ENCODE data around the gene MARCHF6. TPM values are rescaled to one million over a fixed set of nuclear protein-coding genes. Genes with fewer than 3 reads are reported as not detected.

The MARCHF6 gene
- total and polyA plus RNA-seq, 4 donors = 35.4 to 185 (median 105) TPM

GRCh38 chr5:10317825-10318682, 35.4 kb upstream of the MARCHF6 start:
- DNase-seq (no peak), ATAC-seq (ENCODE audit: insufficient read depth, low FRiP score) (no peak)
- Histone ChIP-seq H3K9me3 (ENCODE audit: control insufficient read depth in 4 of 4, insufficient read depth in 3 of 4, low read length in 3 of 4) (peaks cover 0 to 1% (median 0%) of the 10 kb centered on the region in 4 donors), H3K36me3 (ENCODE audit: control insufficient read depth in 4 of 4, insufficient read depth in 4 of 4, low read length in 4 of 4) (no peaks in the 10 kb centered on the region), H3K27me3 (ENCODE audit: control insufficient read depth in 3 of 3, insufficient read depth in 3 of 3, low read length in 2 of 3) (no peaks in the 10 kb centered on the region), H3K4me3 (no peak overlapping the region), H3K4me1 (ENCODE audit: control insufficient read depth in 5 of 5, insufficient read depth in 5 of 5, low read length in 5 of 5) (no peaks in the 10 kb centered on the region), H3K9ac (ENCODE audit: insufficient read depth in 1 of 2, low read length in 2 of 2) (no peak overlapping the region), H3K27ac (ENCODE audit: low read depth in 1 of 2, low read length in 1 of 2) (no peak overlapping the region)
- 86 to 88% methylated on average over 6 of the region's 6 CpGs for WGBS, 2 donors
- TF ChIP-seq, protein P1, sequence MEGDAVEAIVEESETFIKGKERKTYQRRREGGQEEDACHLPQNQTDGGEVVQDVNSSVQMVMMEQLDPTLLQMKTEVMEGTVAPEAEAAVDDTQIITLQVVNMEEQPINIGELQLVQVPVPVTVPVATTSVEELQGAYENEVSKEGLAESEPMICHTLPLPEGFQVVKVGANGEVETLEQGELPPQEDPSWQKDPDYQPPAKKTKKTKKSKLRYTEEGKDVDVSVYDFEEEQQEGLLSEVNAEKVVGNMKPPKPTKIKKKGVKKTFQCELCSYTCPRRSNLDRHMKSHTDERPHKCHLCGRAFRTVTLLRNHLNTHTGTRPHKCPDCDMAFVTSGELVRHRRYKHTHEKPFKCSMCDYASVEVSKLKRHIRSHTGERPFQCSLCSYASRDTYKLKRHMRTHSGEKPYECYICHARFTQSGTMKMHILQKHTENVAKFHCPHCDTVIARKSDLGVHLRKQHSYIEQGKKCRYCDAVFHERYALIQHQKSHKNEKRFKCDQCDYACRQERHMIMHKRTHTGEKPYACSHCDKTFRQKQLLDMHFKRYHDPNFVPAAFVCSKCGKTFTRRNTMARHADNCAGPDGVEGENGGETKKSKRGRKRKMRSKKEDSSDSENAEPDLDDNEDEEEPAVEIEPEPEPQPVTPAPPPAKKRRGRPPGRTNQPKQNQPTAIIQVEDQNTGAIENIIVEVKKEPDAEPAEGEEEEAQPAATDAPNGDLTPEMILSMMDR (IDR thresholded peaks at IDR 0.05; ENCODE audit: control extremely low read depth, extremely low read depth) = no peak

- DNase-seq (peak in 1 of 3 donors; percentile 22), ATAC-seq (ENCODE audit: insufficient read depth, low FRiP score) (no peak)
- Histone ChIP-seq H3K4me1 (ENCODE audit: control insufficient read depth in 5 of 5, insufficient read depth in 5 of 5, low read length in 5 of 5) (peaks cover 0 to 4% (median 0%) of the 10 kb centered on the region in 5 donors), H3K27ac (ENCODE audit: low read depth in 1 of 2, low read length in 1 of 2) (no peak overlapping the region), H3K27me3 (ENCODE audit: control insufficient read depth in 3 of 3, insufficient read depth in 3 of 3, low read length in 2 of 3) (no peaks in the 10 kb centered on the region), H3K9me3 (ENCODE audit: control insufficient read depth in 4 of 4, insufficient read depth in 3 of 4, low read length in 3 of 4) (peaks cover 0 to 1% (median 0%) of the 10 kb centered on the region in 4 donors), H3K4me3 (no peak overlapping the region), H3K36me3 (ENCODE audit: control insufficient read depth in 4 of 4, insufficient read depth in 4 of 4, low read length in 4 of 4) (no peaks in the 10 kb centered on the region), H3K9ac (ENCODE audit: insufficient read depth in 1 of 2, low read length in 2 of 2) (no peak overlapping the region)
- TF ChIP-seq, protein P1 (IDR thresholded peaks at IDR 0.05; ENCODE audit: control extremely low read depth, extremely low read depth) = no peak
- 84 to 93% methylated on average over 11 of the region's 11 CpGs for WGBS, 2 donors
Observed at GRCh38 chr5:10319202-10319851, 34.2 kb upstream of the MARCHF6 start.

DNA sequence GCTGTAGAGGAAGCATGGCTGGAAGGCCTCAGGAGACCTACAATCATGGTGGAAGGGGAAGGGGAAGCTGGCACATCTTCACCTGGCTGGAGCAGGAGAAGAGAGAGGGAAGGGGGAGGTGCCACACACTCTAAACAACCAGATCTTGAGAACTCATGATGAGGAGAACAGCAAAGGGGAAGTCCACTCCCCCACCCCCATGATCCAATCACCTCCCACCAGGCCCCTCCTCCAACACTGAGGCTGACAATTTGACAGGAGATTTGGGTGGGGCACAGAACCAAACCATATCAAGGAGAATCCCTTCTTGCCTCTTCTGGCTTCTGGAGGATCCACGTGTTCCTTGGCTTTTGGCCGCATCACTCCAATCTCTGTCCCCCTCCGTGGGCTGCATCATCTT, 32.7 kb upstream of the MARCHF6 start:
- Histone ChIP-seq H3K4me1 (ENCODE audit: control insufficient read depth in 5 of 5, insufficient read depth in 5 of 5, low read length in 5 of 5) (peaks cover 0 to 4% (median 0%) of the 10 kb centered on the region in 5 donors), H3K27me3 (ENCODE audit: control insufficient read depth in 3 of 3, insufficient read depth in 3 of 3, low read length in 2 of 3) (no peaks in the 10 kb centered on the region), H3K4me3 (no peak overlapping the region), H3K36me3 (ENCODE audit: control insufficient read depth in 4 of 4, insufficient read depth in 4 of 4, low read length in 4 of 4) (no peaks in the 10 kb centered on the region), H3K9me3 (ENCODE audit: control insufficient read depth in 4 of 4, insufficient read depth in 3 of 4, low read length in 3 of 4) (no peaks in the 10 kb centered on the region), H3K27ac (ENCODE audit: low read depth in 1 of 2, low read length in 1 of 2) (no peak overlapping the region), H3K9ac (ENCODE audit: insufficient read depth in 1 of 2, low read length in 2 of 2) (no peak overlapping the region)
- no peak for ATAC-seq (ENCODE audit: insufficient read depth, low FRiP score)
- TF ChIP-seq, protein P1 (IDR thresholded peaks at IDR 0.05; ENCODE audit: control extremely low read depth, extremely low read depth) = no peak
- WGBS, 2 donors = 64 to 67% methylated on average over 3 of the region's 3 CpGs
- no peak for DNase-seq
